DMS 273 (cell line): Measurements from ENCODE around the gene STK17B.
"Not testable (repeated sequence)": the region's sequence is repeated elsewhere in the genome, so short reads cannot be mapped to it uniquely, and the experiment has no call there.

Experiments used
- DNase-seq: peaks from one replicate; lab custom pipeline; 2025; ENCODE audit not compliant: unreplicated experiment; lab: John Stamatoyannopoulos, UW

STK17B gene

GRCh38 chr2:196113061-196113974, 58.1 kb downstream of the STK17B start:
- no peak for DNase-seq

GRCh38 chr2:196112418-196113034, 58.9 kb downstream of the STK17B start:
- DNase-seq = no peak

GRCh38 chr2:196108604-196109003, 62.8 kb downstream of the STK17B start:
- no peak for DNase-seq

- no peak for DNase-seq
Observed at GRCh38 chr2:196105951-196106350, 65.4 kb downstream of the STK17B start.

- no peak for DNase-seq
Observed at GRCh38 chr2:196104066-196104465, 67.3 kb downstream of the STK17B start.

- no peak for DNase-seq
Observed at GRCh38 chr2:196103626-196104025, 67.8 kb downstream of the STK17B start.

GRCh38 chr2:196101325-196101991, 69.9 kb downstream of the STK17B start:
- DNase-seq = no peak

- no peak for DNase-seq
Observed at GRCh38 chr2:196099916-196100315, 71.5 kb downstream of the STK17B start.

GRCh38 chr2:196097864-196098660, 73.3 kb downstream of the STK17B start:
- DNase-seq = no peak

- no peak for DNase-seq
Observed at GRCh38 chr2:196096982-196097745, 74.2 kb downstream of the STK17B start.

GRCh38 chr2:196096264-196096663, 75.1 kb downstream of the STK17B start:
- DNase-seq = no peak

GRCh38 chr2:196089448-196089847, 81.9 kb downstream of the STK17B start:
- DNase-seq = not testable (repeated sequence)

- DNase-seq = peak; percentile 10
Observed at GRCh38 chr2:196088203-196088602, 83.2 kb downstream of the STK17B start.

GRCh38 chr2:196086517-196087368, 84.6 kb downstream of the STK17B start:
- no peak for DNase-seq

GRCh38 chr2:196083601-196084000, 87.8 kb downstream of the STK17B start:
- DNase-seq = no peak
